ENCODE measurements around the gene DZIP1L. TPM values are rescaled to one million over a fixed set of nuclear protein-coding genes. Genes with fewer than 3 reads are reported as not detected.

Gene DZIP1L
- total RNA-seq, 1 donor from 2014 or later = 26.6 TPM

DNA sequence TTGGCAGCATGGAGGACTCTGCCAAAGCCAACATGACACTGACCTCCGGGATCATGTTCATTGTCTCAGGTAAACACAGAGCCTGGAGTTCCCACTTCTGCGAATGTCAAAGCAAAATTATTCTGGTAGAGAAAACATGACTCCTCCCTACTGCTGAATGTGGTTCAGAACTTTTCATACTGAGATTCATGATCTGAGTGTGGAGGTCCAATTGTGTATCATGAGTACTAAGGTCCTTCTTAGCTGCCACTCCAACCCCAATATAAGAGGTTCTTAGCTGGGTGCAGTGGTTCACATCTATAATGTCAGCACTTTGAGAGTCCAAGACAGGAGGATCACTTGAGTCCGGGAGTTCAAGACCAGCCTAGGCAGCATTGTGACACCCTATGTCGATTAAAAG lies 91.7 kb downstream of the DZIP1L start:
- Mint-ChIP-seq H3K9me3 (no peaks in the 10 kb centered on the region), H3K27me3 (ENCODE audit: low read depth) (no peaks in the 10 kb centered on the region), H3K36me3 (ENCODE audit: low read depth) (peaks cover 5% of the 10 kb centered on the region), H3K4me3 (no peak overlapping the region), H3K4me1 (no peaks in the 10 kb centered on the region), H3K27ac (ENCODE audit: unreplicated experiment) (no peak overlapping the region)
- no peak for DNase-seq (ENCODE audit: low read depth, low spot score)
- TF ChIP-seq CTCF (conservative IDR thresholded peaks at IDR 0.05) = no peak

DNA sequence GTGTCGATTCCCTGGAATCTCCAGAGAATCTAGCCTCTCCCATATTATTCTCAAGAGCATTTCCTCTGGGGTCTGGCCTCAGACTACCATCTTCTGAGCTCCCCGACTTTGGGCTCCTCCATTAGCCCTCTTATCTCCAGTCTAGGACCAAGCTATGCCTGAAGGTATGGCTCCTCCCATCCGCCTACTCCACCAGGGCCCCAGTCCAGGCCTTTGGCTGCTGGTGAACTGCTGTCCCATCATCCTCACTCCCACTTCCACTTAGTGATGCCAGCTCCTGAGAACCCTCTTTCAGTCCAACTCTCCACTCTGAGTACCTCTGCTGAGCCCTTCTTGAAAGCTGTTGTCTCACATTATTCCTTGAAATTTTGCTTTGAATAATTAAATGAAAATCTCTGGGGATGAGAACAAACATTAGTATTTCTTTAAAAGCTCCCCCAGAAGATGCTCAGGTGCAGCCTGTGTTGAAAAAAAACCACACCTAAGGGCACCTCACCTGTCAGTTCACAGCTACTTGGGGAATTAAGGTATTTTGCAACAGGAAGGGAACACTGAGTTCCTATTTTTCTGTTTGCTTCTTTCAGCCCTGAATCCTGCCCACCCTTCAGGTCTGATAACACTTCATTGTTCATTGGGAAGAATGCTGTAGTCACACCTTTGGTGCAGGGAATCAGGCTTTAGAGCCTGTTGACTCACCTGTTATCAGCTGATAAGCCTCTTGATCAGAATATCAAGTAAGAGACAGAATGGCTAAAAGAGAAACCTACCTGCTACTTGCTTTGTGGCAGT lies 95.9 kb downstream of the DZIP1L start:
- H3K27ac Mint-ChIP-seq (ENCODE audit: unreplicated experiment) = no peak overlapping the region
- H3K4me3 Mint-ChIP-seq = no peak overlapping the region
- H3K9me3 Mint-ChIP-seq = peaks cover 2% of the 10 kb centered on the region
- TF ChIP-seq CTCF (conservative IDR thresholded peaks at IDR 0.05) = no peak
- H3K36me3 Mint-ChIP-seq (ENCODE audit: low read depth) = peaks cover 3% of the 10 kb centered on the region
- DNase-seq (ENCODE audit: low read depth, low spot score) = no peak
- H3K4me1 Mint-ChIP-seq = no peaks in the 10 kb centered on the region
- no peaks in the 10 kb centered on the region for H3K27me3 Mint-ChIP-seq (ENCODE audit: low read depth)

DNA sequence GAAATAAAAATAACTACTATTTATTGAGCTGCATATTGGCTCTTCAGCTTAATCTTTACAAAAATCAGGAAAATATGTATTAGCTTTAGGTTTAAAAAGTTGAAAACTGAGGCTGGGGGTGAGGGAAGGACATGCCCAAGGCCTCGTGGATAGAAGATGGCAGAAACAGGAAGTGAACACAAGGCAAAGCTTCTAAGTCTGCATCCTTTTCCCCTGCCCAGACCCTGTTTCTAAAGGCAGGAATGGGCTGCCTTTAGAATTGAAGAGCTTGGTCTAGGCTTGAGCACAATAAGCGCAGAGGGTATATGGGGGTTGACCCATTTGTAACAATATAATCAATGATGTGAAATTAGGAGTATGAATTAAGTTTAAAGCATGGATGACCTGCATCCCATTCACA lies 99.3 kb downstream of the DZIP1L start:
- H3K27me3 Mint-ChIP-seq (ENCODE audit: low read depth) = no peaks in the 10 kb centered on the region
- TF ChIP-seq CTCF (conservative IDR thresholded peaks at IDR 0.05) = no peak
- H3K27ac Mint-ChIP-seq (ENCODE audit: unreplicated experiment) = no peak overlapping the region
- no peak for DNase-seq (ENCODE audit: low read depth, low spot score)
- H3K4me1 Mint-ChIP-seq = no peaks in the 10 kb centered on the region
- peaks cover 4% of the 10 kb centered on the region for H3K9me3 Mint-ChIP-seq
- no peak overlapping the region for H3K4me3 Mint-ChIP-seq
- H3K36me3 Mint-ChIP-seq (ENCODE audit: low read depth) = peaks cover 3% of the 10 kb centered on the region

DNA sequence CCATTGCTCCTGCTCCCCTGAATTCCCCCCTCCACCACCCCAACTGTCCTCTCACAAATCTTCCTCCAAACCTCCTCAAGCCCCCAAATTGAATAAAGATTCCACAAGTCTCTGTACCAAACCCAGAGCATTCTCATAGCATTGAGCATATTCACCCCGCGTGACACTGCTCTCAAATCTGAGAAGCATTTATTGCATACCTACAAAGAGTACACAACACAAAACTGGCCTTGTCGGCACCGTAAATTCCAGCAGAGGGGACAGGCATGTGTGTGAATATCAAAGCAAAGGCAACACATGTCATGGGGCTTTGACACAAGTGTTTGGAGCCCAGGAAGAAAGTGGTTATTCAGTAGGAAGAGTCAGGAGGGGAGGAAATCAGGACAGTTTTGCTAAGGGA lies 102.9 kb downstream of the DZIP1L start:
- no peak for TF ChIP-seq CTCF (conservative IDR thresholded peaks at IDR 0.05)
- no peaks in the 10 kb centered on the region for H3K4me1 Mint-ChIP-seq
- no peak overlapping the region for H3K27ac Mint-ChIP-seq (ENCODE audit: unreplicated experiment)
- no peaks in the 10 kb centered on the region for H3K27me3 Mint-ChIP-seq (ENCODE audit: low read depth)
- H3K4me3 Mint-ChIP-seq = no peak overlapping the region
- H3K9me3 Mint-ChIP-seq = peaks cover 2% of the 10 kb centered on the region
- peaks cover 2% of the 10 kb centered on the region for H3K36me3 Mint-ChIP-seq (ENCODE audit: low read depth)
- no peak for DNase-seq (ENCODE audit: low read depth, low spot score)

Other genes starting within 250 kb of the DZIP1L start
- gene CLDN18, start 105.4 kb downstream of the DZIP1L start, total RNA-seq = not detected in 2 replicates
- not detected in 2 replicates for gene A4GNT, start 16.8 kb upstream of the DZIP1L start, total RNA-seq
- 23.0 and 25.6 TPM in 2 replicates for gene DBR1, start 59.3 kb upstream of the DZIP1L start, total RNA-seq
- 40.0 and 50.7 TPM in 2 replicates for gene ARMC8, start 71.7 kb upstream of the DZIP1L start, total RNA-seq
- 0.79 TPM in 1 of 2 replicates, not detected in the other for gene NME9, start 214.2 kb upstream of the DZIP1L start, total RNA-seq
- gene MRAS, start 233.0 kb upstream of the DZIP1L start, total RNA-seq = 24.7 and 27.0 TPM in 2 replicates

Data from neural crest cell (in vitro differentiated cells).